Brain microvascular endothelial cell (primary cell): ENCODE measurements around the gene NCOR2.

ENCODE experiments used
- DNase-seq: peaks from one replicate; pipeline ENCODE4 v3.0.0-alpha.2; 2020
- H3K27ac ChIP-seq: fragments of 250-450 bp; sonication (Bioruptor Pico); 2 replicates; pipeline ENCODE4 v1.5.1; 2020; ENCODE audit warnings: mild to moderate bottlenecking, moderate library complexity
- H3K27me3 ChIP-seq: fragments of 250-450 bp; sonication (Bioruptor Pico); replicated peaks from 2 replicates; pipeline ENCODE4 v1.5.1; 2020; ENCODE audit warnings: mild to moderate bottlenecking
- H3K36me3 ChIP-seq: fragments of 250-450 bp; sonication (Bioruptor Pico); replicated peaks from 2 replicates; pipeline ENCODE4 v1.5.1; 2020; ENCODE audit warnings: mild to moderate bottlenecking
- H3K4me3 ChIP-seq: 2 replicates; pipeline ENCODE4 v1.5.1; 2011; ENCODE audit warnings: low read depth, mild to moderate bottlenecking, control low read depth, low read length, moderate library complexity
- CTCF ChIP-seq: IDR thresholded peaks from 2 replicates; pipeline ENCODE4 v1.5.1; 2011; ENCODE audit warnings: low read depth, mild to moderate bottlenecking, moderate library complexity, low read length, control low read depth, inconsistent platforms; ENCODE audit errors: missing control alignments
- in situ Hi-C: cut with HindIII; loops from 2 replicates; pipeline ENCODE4 v1.10.0; 2017; ENCODE audit warnings: low sequenced_read_pairs, low pct_ligation_motif_present

Gene NCOR2

GRCh38 chr12:124531906-124532305 is 35.5 kb downstream of the NCOR2 start:
- DNase-seq = no peak
- no peaks in the 10 kb centered on the region for H3K27me3 ChIP-seq
- no peaks in the 10 kb centered on the region for H3K36me3 ChIP-seq
- TF ChIP-seq CTCF = no peak
- in situ Hi-C loops = no loop called here
- no peak overlapping the region for H3K4me3 ChIP-seq
- H3K27ac ChIP-seq = no peak overlapping the region

- DNase-seq = no peak
- in situ Hi-C loops = no loop called here
- H3K27ac ChIP-seq = no peak overlapping the region
- TF ChIP-seq CTCF = no peak
- H3K27me3 ChIP-seq = no peaks in the 10 kb centered on the region
- H3K4me3 ChIP-seq = no peak overlapping the region
- no peaks in the 10 kb centered on the region for H3K36me3 ChIP-seq
These were observed 36.1 kb downstream of the NCOR2 start for GRCh38 chr12:124531281-124531745.

GRCh38 chr12:124530637-124531263 is 36.7 kb downstream of the NCOR2 start:
- Histone ChIP-seq H3K4me3 (no peak overlapping the region), H3K36me3 (no peaks in the 10 kb centered on the region), H3K27ac (no peak overlapping the region), H3K27me3 (no peaks in the 10 kb centered on the region)
- DNase-seq = no peak
- in situ Hi-C loops = no loop called here
- no peak for TF ChIP-seq CTCF

GRCh38 chr12:124529565-124530276 is 37.7 kb downstream of the NCOR2 start:
- H3K27me3 ChIP-seq = no peaks in the 10 kb centered on the region
- H3K4me3 ChIP-seq = no peak overlapping the region
- no peak overlapping the region for H3K27ac ChIP-seq
- in situ Hi-C loops = no loop called here
- no peak for DNase-seq
- no peak for TF ChIP-seq CTCF
- no peaks in the 10 kb centered on the region for H3K36me3 ChIP-seq

- H3K36me3 ChIP-seq = no peaks in the 10 kb centered on the region
- TF ChIP-seq CTCF = peak; percentile 31
- no peaks in the 10 kb centered on the region for H3K27me3 ChIP-seq
- H3K27ac ChIP-seq = no peak overlapping the region
- H3K4me3 ChIP-seq = no peak overlapping the region
- DNase-seq = no peak
- in situ Hi-C loops = no loop called here
These were observed 39.4 kb downstream of the NCOR2 start for GRCh38 chr12:124527861-124528561.
